GM23338 (cell line): ENCODE results near the gene FANCC. TPM values are rescaled to one million over a fixed set of nuclear protein-coding genes. Genes with fewer than 3 reads are reported as not detected.

Experiments used
- ATAC-seq: fragments of 200-7000 bp; cut with Tn5 transposase; 3 replicates; pipeline ENCODE4 v1.9.1; 2020
- DNase-seq: peaks from one replicate; pipeline ENCODE4 v3.0.0-alpha.2; 2015; ENCODE audit warnings: low spot score
- H2AFZ ChIP-seq: fragments of 200-600 bp; sonication (generic); 2 replicates; pipeline ENCODE4 v1.8.0; 2016; ENCODE audit warnings: antibody characterized with exemption, mild to moderate bottlenecking, moderate library complexity
- H3F3A ChIP-seq: fragments of 200-600 bp; sonication (generic); replicated peaks from 2 replicates; pipeline ENCODE4 v1.8.0; 2017; ENCODE audit warnings: antibody characterized with exemption, mixed run types, low read depth
- H3K27ac ChIP-seq: fragments of 200-600 bp; sonication (generic); 2 replicates; pipeline ENCODE4 v1.6.1; 2016; ENCODE audit warnings: low read depth
- H3K27me3 ChIP-seq: fragments of 200-600 bp; sonication (generic); 2 replicates; pipeline ENCODE4 v1.8.0; 2016; ENCODE audit warnings: mild to moderate bottlenecking, mixed run types, moderate library complexity; ENCODE audit not compliant: insufficient read depth
- H3K36me3 ChIP-seq: fragments of 200-600 bp; sonication (generic); 2 replicates; pipeline ENCODE4 v1.8.0; 2016; ENCODE audit warnings: mild to moderate bottlenecking; ENCODE audit not compliant: insufficient read depth
- H3K4me1 ChIP-seq: fragments of 200-600 bp; sonication (generic); 2 replicates; pipeline ENCODE4 v1.8.0; 2016; ENCODE audit warnings: mild to moderate bottlenecking, moderate library complexity; ENCODE audit not compliant: insufficient read depth
- H3K4me2 ChIP-seq: fragments of 200-600 bp; sonication (generic); 2 replicates; pipeline ENCODE4 v1.7.1; 2017; ENCODE audit warnings: mixed run types
- H3K4me3 ChIP-seq: fragments of 200-600 bp; sonication (generic); 2 replicates; pipeline ENCODE4 v1.6.1; 2016; ENCODE audit warnings: mixed run types
- H3K79me2 ChIP-seq: fragments of 200-600 bp; sonication (generic); replicated peaks from 2 replicates; pipeline ENCODE4 v1.8.0; 2017; ENCODE audit warnings: mild to moderate bottlenecking; ENCODE audit not compliant: insufficient read depth
- H3K9me2 ChIP-seq: fragments of 200-600 bp; sonication (generic); 2 replicates; pipeline ENCODE4 v1.8.0; 2017; ENCODE audit not compliant: insufficient read depth
- H4K20me1 ChIP-seq: fragments of 200-600 bp; sonication (generic); replicated peaks from 2 replicates; pipeline ENCODE4 v1.8.0; 2017; ENCODE audit warnings: mild to moderate bottlenecking; ENCODE audit not compliant: insufficient read depth
- H3K27ac Mint-ChIP-seq: 2 replicates; pipeline ENCODE4 v1.8.0; 2020; ENCODE audit warnings: inconsistent platforms, mild to moderate bottlenecking, moderate library complexity, mixed read lengths
- H3K27me3 Mint-ChIP-seq: 3 replicates; pipeline ENCODE4 v1.8.0; 2022; ENCODE audit warnings: low read depth, mild to moderate bottlenecking, moderate library complexity, mixed read lengths, inconsistent platforms; ENCODE audit not compliant: insufficient read depth, poor library complexity
- H3K36me3 Mint-ChIP-seq: 3 replicates; pipeline ENCODE4 v1.8.0; 2021; ENCODE audit warnings: low read depth, mild to moderate bottlenecking, inconsistent platforms, moderate library complexity, mixed read lengths
- H3K4me1 Mint-ChIP-seq: 3 replicates; pipeline ENCODE4 v1.8.0; 2020; ENCODE audit warnings: mild to moderate bottlenecking, inconsistent platforms, mixed read lengths
- H3K4me3 Mint-ChIP-seq: 3 replicates; pipeline ENCODE4 v1.8.0; 2021; ENCODE audit warnings: moderate library complexity, mild to moderate bottlenecking, inconsistent platforms, mixed read lengths
- H3K9me3 Mint-ChIP-seq: 3 replicates; pipeline ENCODE4 v1.8.0; 2020; ENCODE audit warnings: moderate library complexity, mild to moderate bottlenecking, inconsistent platforms, mixed read lengths
- EZH2phosphoT487 ChIP-seq: fragments of 200-600 bp; sonication (generic); IDR thresholded peaks from one replicate; pipeline ENCODE4 v1.8.1; 2018; ENCODE audit warnings: antibody characterized with exemption; ENCODE audit not compliant: unreplicated experiment
- NANOG ChIP-seq: IDR thresholded peaks from 2 replicates; pipeline ENCODE4 v1.6.1; 2016; ENCODE audit warnings: antibody characterized with exemption, borderline replicate concordance
- polyA plus RNA-seq: library from polyadenylated mRNA; unstranded; fragments of >200 nt; fragmentation: Nextera tagmentation; extraction: Ambion mirVana; gene quantifications from 2 replicates; pipeline ENCODE4 v1.2.1, GENCODE V29; 2016
- total RNA-seq: library from RNA; depleted of rRNA; stranded (reverse); fragments of >200 nt; shearing (Covaris generic); gene quantifications from 2 replicates; pipeline ENCODE4 v1.2.3, GENCODE V29; 2014
- TF ChIP-seq, protein P1 (sequence below): fragments of 250-450 bp; sonication (Bioruptor Pico); IDR thresholded peaks from 2 replicates; pipeline ENCODE4 v1.5.0; 2020; ENCODE audit warnings: mild to moderate bottlenecking, moderate library complexity
- TF ChIP-seq, protein P2 (sequence below), 2 experiments: fragments of 200-600 bp in 1 of 2; sonication (generic) in 1 of 2; conservative IDR thresholded peaks; 2 replicates each; pipeline versions ENCODE4 v1.5.1 to v1.6.1; 2016 to 2017; ENCODE audit warnings: antibody characterized with exemption in 2 of 2, low read depth in 2 of 2, mild to moderate bottlenecking in 2 of 2, moderate library complexity in 1 of 2

Gene FANCC
- total and polyA plus RNA-seq, 2 experiments from 2014 or later: 7.8 to 18.1 TPM

DNA sequence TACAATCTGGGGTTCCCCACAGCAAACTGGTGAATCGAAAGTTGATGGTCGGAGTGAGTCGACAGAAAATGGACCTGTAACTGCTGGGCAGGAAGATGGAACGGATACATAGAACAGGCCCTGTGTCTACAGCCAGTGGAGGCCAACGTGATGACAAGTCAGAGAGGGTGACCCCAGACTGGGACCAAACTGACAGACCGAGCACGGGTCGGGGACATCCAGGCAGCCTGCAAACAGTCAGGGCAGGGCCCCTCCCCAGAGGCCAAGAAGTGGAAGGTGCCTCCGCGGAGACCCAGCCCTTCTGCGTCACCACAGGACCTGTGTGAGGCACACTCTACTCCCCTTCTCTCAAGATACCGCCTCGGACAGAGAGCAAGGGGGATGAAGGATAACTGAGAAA lies 25.1 kb upstream of the FANCC start:
- Histone ChIP-seq H3K36me3 (no peaks in the 10 kb centered on the region), H3K4me3 (no peak overlapping the region), H3F3A (no peaks in the 10 kb centered on the region), H3K9me2 (no peaks in the 10 kb centered on the region), H3K4me2 (no peak overlapping the region), H3K79me2 (no peaks in the 10 kb centered on the region), H3K27ac (no peak overlapping the region), H3K4me1 (no peaks in the 10 kb centered on the region), H3K27me3 (peaks cover 10% of the 10 kb centered on the region), H4K20me1 (no peaks in the 10 kb centered on the region), H2AFZ (no peak overlapping the region)
- Mint-ChIP-seq H3K27ac (no peak overlapping the region), H3K9me3 (peaks cover 13% of the 10 kb centered on the region; the same call in 2 of the 3 replicates), H3K36me3 (peaks cover 7% of the 10 kb centered on the region; the same call in 2 of the 3 replicates), H3K4me3 (no peak overlapping the region), H3K4me1 (no peaks in the 10 kb centered on the region), H3K27me3 (peaks cover 3% of the 10 kb centered on the region)
- DNase-seq: no peak
- ATAC-seq: peak; percentile 43; the same call in 2 of the 3 replicates
- TF ChIP-seq NANOG (no peak), EZH2phosphoT487 (no peak)

DNA sequence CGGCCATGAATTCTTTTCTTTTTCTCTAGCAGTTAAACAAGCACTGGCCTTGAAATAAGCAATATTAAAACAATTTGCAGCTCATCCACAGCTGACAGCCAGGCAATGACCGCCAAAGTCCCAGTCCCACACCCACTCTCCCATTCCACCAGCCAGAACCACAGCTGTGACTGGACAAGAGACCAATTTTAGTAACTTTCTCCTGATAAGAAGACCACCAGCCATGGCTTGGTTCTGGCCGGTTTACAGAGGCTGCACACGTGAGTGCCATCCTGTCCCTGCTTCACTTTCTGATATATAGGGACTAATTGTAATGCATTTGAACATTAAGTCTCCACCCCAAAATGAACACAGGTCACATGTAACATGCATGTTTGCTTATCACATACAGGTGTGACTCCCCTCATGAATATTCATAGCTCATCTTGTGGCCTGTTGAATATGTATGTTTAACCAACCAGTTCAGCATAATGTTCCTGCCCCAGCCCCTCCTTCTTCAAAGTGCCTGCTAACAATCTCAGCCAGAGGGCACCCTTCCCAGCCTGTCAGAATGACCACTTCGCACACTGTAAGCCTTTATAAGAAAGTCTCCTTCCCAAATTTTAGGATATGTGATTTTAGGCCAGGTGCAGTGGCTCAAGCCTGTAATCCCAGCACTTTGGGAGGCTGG lies 23.9 kb upstream of the FANCC start:
- H3K27ac Mint-ChIP-seq: no peak overlapping the region
- H3K4me3 Mint-ChIP-seq: no peak overlapping the region
- peaks cover 17% of the 10 kb centered on the region; the same call in 2 of the 3 replicates for H3K9me3 Mint-ChIP-seq
- Histone ChIP-seq H4K20me1 (no peaks in the 10 kb centered on the region), H3K4me2 (no peak overlapping the region), H3K27me3 (no peaks in the 10 kb centered on the region), H3K36me3 (no peaks in the 10 kb centered on the region), H3F3A (no peaks in the 10 kb centered on the region), H3K4me3 (no peak overlapping the region), H2AFZ (no peak overlapping the region), H3K27ac (no peak overlapping the region), H3K79me2 (no peaks in the 10 kb centered on the region), H3K4me1 (no peaks in the 10 kb centered on the region), H3K9me2 (no peaks in the 10 kb centered on the region)
- H3K36me3 Mint-ChIP-seq: peaks cover 7% of the 10 kb centered on the region; the same call in 2 of the 3 replicates
- ATAC-seq (peak; percentile 86), DNase-seq (peak; percentile 43)
- TF ChIP-seq, protein P1, sequence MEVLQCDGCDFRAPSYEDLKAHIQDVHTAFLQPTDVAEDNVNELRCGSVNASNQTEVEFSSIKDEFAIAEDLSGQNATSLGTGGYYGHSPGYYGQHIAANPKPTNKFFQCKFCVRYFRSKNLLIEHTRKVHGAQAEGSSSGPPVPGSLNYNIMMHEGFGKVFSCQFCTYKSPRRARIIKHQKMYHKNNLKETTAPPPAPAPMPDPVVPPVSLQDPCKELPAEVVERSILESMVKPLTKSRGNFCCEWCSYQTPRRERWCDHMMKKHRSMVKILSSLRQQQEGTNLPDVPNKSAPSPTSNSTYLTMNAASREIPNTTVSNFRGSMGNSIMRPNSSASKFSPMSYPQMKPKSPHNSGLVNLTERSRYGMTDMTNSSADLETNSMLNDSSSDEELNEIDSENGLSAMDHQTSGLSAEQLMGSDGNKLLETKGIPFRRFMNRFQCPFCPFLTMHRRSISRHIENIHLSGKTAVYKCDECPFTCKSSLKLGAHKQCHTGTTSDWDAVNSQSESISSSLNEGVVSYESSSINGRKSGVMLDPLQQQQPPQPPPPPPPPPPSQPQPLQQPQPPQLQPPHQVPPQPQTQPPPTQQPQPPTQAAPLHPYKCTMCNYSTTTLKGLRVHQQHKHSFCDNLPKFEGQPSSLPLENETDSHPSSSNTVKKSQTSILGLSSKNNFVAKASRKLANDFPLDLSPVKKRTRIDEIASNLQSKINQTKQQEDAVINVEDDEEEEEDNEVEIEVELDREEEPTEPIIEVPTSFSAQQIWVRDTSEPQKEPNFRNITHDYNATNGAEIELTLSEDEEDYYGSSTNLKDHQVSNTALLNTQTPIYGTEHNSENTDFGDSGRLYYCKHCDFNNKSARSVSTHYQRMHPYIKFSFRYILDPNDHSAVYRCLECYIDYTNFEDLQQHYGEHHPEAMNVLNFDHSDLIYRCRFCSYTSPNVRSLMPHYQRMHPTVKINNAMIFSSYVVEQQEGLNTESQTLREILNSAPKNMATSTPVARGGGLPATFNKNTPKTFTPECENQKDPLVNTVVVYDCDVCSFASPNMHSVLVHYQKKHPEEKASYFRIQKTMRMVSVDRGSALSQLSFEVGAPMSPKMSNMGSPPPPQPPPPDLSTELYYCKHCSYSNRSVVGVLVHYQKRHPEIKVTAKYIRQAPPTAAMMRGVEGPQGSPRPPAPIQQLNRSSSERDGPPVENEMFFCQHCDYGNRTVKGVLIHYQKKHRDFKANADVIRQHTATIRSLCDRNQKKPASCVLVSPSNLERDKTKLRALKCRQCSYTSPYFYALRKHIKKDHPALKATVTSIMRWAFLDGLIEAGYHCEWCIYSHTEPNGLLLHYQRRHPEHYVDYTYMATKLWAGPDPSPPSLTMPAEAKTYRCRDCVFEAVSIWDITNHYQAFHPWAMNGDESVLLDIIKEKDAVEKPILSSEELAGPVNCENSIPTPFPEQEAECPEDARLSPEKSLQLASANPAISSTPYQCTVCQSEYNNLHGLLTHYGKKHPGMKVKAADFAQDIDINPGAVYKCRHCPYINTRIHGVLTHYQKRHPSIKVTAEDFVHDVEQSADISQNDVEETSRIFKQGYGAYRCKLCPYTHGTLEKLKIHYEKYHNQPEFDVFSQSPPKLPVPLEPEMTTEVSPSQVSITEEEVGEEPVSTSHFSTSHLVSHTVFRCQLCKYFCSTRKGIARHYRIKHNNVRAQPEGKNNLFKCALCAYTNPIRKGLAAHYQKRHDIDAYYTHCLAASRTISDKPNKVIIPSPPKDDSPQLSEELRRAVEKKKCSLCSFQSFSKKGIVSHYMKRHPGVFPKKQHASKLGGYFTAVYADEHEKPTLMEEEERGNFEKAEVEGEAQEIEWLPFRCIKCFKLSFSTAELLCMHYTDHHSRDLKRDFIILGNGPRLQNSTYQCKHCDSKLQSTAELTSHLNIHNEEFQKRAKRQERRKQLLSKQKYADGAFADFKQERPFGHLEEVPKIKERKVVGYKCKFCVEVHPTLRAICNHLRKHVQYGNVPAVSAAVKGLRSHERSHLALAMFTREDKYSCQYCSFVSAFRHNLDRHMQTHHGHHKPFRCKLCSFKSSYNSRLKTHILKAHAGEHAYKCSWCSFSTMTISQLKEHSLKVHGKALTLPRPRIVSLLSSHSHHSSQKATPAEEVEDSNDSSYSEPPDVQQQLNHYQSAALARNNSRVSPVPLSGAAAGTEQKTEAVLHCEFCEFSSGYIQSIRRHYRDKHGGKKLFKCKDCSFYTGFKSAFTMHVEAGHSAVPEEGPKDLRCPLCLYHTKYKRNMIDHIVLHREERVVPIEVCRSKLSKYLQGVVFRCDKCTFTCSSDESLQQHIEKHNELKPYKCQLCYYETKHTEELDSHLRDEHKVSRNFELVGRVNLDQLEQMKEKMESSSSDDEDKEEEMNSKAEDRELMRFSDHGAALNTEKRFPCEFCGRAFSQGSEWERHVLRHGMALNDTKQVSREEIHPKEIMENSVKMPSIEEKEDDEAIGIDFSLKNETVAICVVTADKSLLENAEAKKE (CRISPR knock-in tag): no peak
- TF ChIP-seq, protein P2, sequence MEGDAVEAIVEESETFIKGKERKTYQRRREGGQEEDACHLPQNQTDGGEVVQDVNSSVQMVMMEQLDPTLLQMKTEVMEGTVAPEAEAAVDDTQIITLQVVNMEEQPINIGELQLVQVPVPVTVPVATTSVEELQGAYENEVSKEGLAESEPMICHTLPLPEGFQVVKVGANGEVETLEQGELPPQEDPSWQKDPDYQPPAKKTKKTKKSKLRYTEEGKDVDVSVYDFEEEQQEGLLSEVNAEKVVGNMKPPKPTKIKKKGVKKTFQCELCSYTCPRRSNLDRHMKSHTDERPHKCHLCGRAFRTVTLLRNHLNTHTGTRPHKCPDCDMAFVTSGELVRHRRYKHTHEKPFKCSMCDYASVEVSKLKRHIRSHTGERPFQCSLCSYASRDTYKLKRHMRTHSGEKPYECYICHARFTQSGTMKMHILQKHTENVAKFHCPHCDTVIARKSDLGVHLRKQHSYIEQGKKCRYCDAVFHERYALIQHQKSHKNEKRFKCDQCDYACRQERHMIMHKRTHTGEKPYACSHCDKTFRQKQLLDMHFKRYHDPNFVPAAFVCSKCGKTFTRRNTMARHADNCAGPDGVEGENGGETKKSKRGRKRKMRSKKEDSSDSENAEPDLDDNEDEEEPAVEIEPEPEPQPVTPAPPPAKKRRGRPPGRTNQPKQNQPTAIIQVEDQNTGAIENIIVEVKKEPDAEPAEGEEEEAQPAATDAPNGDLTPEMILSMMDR (conservative IDR thresholded peaks at IDR 0.05; ENCODE audit: low read depth in 2 of 2): peak; percentile 33 to 64; a peak in 3 of 4 replicates
- H3K4me1 Mint-ChIP-seq: no peaks in the 10 kb centered on the region
- H3K27me3 Mint-ChIP-seq: peaks cover 2% of the 10 kb centered on the region
